HS-27A (cell line): Measurements from ENCODE around the gene OR12D1.
A peak's percentile ranks its signal among the peaks of the same experiment; 100 is the strongest.
"Not testable (repeated sequence)": the region's sequence is repeated elsewhere in the genome, so short reads cannot be mapped to it uniquely, and the experiment has no call there.

Experiments
- DNase-seq: peaks from one replicate; pipeline ENCODE4 v3.0.0-alpha.2; 2012; ENCODE audit warnings: low read depth, missing footprints

Gene OR12D1

GRCh38 chr6:29414588-29414987 is at the start of gene OR12D1:
Gene OR12D1 (plus strand): TSS chr6:29414928.
- DNase-seq = no peak

DNA sequence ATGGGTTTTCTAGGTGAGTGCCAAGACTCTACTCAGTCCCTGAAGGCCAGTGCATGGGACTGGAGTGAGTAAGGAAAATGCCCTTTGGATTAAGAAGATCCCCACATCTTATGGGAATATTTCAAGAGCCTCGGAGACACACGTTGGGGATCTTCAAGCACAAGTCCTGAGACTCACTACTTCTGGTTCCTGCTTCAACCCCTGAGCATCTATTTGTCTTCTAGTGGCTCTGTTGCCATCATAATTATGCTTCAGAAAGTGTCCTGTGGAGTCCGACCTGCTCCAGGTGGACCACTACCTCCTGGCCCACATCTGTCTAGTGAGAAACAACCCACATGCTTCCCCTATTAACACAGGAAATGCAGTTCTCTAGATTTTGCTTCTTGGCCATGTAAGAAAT is 46.0 kb upstream of the OR12D1 start, which contains the start of gene OR5V1:
TSS of gene OR5V1 (minus strand) at position 101 of the 400 bp plus-strand sequence. CDS start 12,670 bp downstream, outside the sequence.
- no peak for DNase-seq

DNA sequence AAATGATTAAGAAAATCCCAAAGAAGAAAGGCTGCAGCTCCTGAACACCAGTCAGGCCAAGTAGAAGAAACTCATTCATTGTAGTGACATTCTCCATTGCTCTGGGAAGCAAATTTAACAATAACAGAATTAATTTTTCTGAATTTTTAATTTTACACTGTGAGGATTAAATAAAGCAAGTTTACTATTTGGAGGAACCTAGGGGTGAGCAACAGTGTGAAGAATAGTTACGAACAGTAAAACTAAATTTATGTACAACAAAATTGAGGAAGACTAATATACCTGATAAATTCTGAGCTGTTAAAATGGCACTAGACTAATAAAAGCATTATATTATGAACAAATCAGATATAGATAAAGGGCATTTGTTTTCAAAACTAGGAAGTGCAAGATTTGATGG is 39.5 kb upstream of the OR12D1 start, which contains the start of gene OR12D3:
TSS of gene OR12D3 (minus strand) at position 101 of the 400 bp plus-strand sequence. CDS start at position 97, 4 bp downstream.
- DNase-seq = no peak

DNA sequence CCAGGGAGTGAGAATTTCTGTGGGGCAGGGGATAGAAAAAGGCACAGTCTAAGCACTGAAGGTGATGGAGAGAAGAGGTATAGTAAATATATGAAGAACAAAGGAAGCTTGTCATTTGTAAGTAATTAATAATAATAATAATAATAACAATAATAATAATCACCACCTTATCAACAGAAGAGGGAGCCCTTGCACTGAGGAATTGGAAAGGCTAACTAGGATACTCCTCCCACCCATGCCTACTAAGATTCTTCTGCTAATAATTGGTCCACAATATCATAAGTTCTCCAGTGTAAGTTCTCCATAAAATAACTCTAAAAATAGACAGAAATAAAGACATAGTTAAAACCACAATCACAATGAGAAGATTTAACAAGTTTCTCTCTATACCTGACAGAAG is 38.7 kb upstream of the OR12D1 start:
- DNase-seq = no peak

- DNase-seq = no peak
Observed at GRCh38 chr6:29388533-29388932, 26.2 kb upstream of the OR12D1 start.

DNA sequence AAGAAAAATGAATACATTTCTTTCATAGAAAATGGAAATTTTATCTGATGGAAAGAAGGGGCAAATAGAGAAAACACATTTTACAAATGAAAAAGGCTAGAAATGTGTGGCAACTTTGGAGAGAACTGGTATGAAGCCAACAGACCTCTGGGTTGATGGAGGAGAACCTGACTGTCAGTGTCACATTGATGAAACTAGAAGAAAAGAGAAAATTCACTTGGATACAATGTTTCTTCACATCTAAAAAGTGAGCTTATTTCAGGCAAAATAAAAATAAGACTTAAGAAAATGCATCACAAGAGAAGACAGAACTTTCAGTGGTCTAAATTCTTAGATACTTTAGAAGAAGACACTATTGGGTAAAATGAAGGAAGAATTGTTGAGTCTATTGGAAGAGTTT is 19.4 kb upstream of the OR12D1 start, which contains the start of gene OR12D2:
TSS of gene OR12D2 (plus strand) at position 301 of the 400 bp plus-strand sequence. CDS start 1,069 bp downstream, outside the sequence.
- DNase-seq = no peak

DNA sequence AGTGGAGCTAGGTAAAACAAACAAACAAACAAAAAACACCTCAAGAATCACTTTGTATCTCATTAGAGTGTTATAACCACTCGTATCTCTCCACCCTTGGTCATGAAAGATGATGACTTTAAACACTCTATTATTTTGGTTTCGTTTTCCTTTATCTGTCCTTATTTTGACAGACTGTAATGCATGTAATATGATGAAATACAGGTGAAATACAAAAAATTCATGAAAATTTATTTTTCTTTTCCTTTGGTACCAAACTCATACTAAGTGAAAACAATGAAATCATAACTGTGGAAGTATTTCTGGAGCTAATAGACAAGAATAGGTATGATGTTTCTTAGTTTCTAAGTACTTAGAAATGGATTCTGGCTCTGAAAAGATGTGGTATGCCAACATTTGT is 15.2 kb upstream of the OR12D1 start:
- DNase-seq = no peak

DNA sequence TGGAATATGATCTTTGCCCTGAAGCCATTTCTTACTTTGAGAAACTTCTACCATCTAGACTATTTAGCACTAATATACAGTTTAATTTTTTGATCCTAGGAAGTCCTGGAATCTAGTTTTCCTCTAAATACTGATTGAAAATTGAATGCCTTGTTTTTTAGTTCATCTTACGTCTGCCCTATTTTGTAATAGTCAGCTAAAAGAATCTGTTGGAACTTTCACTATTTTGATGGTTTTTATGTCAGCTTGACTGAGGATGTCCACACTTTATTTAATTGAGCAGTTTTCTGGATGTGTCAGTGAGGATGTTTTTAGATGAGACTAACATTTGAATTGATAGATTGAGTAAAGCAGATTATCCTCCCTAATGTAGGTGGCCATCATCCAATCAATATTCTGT is 10.9 kb upstream of the OR12D1 start:
- DNase-seq = no peak

DNA sequence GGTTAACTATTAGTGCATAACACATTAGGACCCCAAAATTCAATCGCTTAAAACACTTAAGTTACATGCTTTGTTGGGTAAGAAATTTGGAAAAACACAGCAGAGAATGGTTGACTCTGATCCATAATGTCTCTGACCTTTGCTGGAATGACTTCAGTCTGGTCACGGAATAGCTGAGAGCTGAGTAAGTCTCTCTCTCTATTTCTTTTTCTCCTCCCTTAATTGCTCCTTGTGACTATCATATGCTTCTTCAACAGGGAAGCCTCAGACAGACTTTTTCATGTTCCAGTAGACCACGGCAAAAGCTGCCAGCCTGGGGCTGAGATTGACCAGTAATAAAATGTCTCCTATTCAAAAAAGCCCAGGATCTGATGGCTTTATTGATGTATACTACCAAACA is 4.8 kb downstream of the OR12D1 start:
- peak; percentile 22 for DNase-seq

GRCh38 chr6:29424168-29424567 is 9.4 kb downstream of the OR12D1 start:
- no peak for DNase-seq

GRCh38 chr6:29424575-29424974 is 9.8 kb downstream of the OR12D1 start:
- no peak for DNase-seq

GRCh38 chr6:29425075-29425474 is 10.3 kb downstream of the OR12D1 start:
- DNase-seq = no peak

- DNase-seq = peak; percentile 20
Observed at GRCh38 chr6:29426654-29427053, 11.9 kb downstream of the OR12D1 start.

DNA sequence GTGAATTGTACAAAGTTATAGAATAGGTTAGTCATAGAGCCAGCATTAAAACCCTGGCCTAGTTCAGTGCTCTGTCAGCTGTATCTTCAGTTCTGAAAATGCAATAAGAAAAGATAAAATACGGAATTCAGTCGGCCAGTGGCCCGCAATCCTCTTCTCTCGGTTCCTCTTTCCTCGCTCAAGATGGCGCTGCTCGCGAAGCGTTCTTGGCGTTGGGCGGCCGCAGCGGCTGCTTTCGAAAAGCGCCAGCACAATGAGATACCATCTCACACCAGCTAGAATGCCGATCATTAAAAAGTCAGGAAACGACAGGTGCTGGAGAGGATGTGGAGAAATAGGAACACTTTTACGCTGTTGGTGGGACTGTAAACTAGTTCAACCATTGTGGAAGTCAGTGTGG is 22.0 kb downstream of the OR12D1 start:
- DNase-seq = not testable (repeated sequence)

GRCh38 chr6:29439006-29439405 is 24.3 kb downstream of the OR12D1 start, which contains the start of gene OR10C1:
Gene OR10C1 (plus strand): TSS chr6:29439306. CDS start chr6:29440016, 710 bp downstream.
- no peak for DNase-seq

DNA sequence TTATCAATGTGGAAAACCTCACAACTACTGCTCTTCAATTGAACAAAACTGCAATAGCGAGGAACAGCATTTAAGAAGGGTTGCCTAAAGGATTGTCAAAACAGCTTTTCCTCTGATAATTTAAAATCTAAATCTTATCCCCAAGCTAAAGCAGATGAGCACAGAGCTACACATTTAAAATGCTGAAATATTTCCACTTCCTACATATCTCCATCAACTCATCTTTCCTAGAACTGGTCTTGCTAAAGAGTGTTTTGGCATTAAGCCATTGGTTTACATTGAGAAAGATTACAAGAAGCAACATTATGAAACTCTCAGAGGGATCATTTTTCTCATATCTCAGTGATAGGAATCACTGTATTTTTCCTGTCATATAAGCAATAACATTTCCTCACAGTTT is 28.0 kb downstream of the OR12D1 start:
- DNase-seq = no peak

DNA sequence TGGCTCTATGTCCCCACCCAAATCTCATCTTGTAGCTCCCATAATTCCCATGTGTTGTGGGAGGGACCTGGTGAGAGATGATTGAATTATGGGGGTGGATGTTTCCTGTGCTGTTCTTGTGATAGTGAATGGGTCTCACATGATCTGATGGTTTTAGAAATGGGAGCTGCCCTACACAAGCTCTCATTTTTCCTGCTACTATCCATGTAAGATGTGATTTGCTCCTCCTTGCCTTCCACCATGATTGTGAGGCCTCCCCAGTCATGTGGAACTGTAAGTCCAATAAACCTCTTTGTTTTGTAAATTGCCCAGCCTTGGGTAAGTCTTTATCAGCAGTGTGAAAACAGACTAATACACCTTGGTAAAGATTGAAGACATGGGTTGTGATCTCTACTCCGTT is 29.3 kb downstream of the OR12D1 start:
- DNase-seq = not testable (repeated sequence)

DNA sequence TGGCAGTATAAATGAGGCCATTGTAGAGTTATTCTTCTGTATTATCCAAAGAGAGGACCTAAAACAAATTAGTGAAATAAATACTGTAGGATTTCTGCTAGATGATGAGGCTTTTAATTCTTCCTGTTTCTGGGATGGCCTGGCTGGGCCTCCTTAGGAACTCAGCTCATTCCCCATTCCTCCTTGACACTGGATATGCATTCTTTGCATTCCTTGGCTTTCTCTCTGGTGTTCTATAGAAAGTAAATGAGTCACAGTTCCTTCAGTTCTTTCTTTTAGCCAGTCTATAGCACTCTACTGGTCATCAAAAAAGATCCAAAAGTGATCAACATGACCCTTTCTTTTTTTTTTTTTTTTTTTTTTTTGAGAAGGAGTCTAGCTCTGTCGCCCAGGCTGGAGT is 32.9 kb downstream of the OR12D1 start:
- DNase-seq = peak; percentile 59

GRCh38 chr6:29451471-29452193 is 36.9 kb downstream of the OR12D1 start:
- peak; percentile 53 for DNase-seq

GRCh38 chr6:29456971-29457370 is 42.2 kb downstream of the OR12D1 start, which contains the start of the genes OR11A1 and OR2H1:
Gene OR11A1 (minus strand): TSS chr6:29457071. CDS start chr6:29427641, 29,430 bp downstream.
Gene OR2H1 (plus strand): TSS chr6:29457155. CDS start chr6:29461770, 4,615 bp downstream.
- no peak for DNase-seq

DNA sequence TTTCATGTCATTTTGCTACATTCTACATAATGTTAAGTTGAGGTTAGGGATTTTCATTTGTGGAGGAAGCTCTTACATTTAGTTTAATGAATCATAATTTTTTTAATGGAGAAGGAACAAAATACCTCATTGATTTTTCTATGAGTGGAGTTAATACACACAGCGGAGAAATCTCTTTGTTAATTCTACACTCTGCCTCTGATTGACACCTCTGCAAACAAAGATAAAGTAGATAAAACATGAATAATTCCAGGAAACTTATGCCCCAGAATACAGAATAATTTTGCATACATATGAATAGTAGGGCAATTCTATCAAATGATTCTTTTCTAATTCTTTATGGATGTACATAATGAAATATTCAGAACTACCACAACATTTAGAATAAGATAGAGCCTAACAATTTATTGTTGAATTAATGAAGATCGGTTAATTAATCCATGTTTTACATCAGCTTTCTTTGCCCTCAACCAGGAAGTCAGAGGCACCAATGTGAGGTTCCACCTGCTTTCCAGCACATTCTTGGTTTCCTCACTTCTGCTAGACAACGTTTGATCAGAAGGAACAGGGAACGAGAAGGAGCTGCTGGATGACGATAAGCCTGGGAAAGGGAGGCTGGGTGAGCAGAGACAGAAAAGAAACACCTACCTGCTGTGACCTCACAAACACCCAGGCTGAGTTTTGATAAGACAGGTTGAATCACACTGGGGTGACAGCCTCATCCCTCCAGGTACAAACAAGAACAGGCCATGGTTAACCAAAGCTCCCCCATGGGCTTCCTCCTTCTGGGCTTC is 46.5 kb downstream of the OR12D1 start:
- DNase-seq = no peak

DNA sequence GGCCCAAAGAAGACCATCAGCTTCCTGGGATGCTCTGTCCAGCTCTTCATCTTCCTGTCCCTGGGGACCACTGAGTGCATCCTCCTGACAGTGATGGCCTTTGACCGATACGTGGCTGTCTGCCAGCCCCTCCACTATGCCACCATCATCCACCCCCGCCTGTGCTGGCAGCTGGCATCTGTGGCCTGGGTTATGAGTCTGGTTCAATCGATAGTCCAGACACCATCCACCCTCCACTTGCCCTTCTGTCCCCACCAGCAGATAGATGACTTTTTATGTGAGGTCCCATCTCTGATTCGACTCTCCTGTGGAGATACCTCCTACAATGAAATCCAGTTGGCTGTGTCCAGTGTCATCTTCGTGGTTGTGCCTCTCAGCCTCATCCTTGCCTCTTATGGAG is 47.3 kb downstream of the OR12D1 start:
- DNase-seq = no peak

DNA sequence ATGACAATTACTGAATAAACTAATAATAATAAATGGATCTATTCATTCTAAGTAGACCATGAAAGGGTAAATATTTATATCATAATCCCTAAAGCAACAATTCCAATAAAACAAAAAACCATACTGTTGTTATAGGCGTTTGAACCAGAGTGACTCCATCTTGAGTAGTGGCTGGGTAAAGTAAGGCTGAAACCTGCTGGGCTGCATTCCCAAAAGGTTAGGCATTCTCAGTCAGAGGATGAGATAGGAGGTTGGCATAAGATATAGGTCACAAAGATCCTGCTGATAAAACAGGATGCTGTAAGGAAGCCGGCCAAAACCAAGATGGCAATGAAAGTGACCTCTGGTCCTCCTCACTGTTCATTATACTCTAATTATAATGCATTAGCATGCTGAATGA is 50.6 kb downstream of the OR12D1 start:
- DNase-seq = no peak
